ENCODE measurements around the gene FZD7.

Gene FZD7

DNA sequence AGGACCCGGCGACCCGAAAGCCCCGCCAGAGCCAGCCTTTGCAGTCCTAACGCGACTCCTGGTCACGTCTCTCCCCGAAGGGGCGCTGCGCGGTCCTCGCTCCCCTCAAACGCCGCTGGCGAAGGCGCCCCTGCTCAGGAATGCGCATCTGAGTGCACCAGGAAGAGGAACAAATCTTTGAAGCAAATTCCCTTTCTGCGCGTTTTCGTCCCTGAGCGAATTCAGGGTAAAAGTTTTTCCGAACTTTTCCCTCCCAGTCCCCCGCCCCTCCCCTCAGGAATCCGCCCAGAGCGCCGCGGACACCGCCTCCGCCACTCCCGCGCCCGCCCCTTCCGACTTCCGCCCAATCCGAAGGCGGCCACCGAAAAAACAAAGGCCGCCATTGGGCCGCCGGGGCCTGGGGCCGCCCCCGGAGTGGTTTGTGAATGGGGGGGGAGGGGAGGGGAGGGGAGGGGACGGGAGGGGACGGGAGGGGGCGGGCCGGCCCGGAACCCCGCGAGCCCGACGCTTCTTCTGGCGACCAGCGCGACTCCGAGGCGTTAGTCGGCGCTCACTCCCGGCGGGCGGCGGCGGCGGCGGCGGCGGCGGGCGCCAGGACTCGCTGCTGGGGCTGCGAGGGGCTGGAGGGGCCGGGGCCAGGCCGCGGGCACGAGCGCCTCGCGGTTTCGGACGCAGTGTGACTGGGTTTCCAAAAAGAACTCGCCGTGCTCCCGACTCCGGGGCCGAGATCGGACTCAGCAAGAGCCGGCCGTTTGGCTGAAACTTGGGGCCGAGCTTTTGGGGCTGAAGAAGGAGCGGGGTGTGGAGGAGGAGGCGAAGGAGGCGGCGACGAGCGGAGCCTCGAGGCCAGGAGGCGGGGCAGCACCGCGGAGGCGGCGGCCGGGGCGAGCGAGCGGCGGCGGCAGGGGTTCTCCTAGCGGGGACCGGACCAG is at the start of gene FZD7:
TSS of gene FZD7 (plus strand) at position 539 of the 932 bp plus-strand sequence. CDS start 793 bp downstream, outside the sequence.
- TF ChIP-seq, protein P1, sequence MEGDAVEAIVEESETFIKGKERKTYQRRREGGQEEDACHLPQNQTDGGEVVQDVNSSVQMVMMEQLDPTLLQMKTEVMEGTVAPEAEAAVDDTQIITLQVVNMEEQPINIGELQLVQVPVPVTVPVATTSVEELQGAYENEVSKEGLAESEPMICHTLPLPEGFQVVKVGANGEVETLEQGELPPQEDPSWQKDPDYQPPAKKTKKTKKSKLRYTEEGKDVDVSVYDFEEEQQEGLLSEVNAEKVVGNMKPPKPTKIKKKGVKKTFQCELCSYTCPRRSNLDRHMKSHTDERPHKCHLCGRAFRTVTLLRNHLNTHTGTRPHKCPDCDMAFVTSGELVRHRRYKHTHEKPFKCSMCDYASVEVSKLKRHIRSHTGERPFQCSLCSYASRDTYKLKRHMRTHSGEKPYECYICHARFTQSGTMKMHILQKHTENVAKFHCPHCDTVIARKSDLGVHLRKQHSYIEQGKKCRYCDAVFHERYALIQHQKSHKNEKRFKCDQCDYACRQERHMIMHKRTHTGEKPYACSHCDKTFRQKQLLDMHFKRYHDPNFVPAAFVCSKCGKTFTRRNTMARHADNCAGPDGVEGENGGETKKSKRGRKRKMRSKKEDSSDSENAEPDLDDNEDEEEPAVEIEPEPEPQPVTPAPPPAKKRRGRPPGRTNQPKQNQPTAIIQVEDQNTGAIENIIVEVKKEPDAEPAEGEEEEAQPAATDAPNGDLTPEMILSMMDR (IDR thresholded peaks at IDR 0.05) = peak; percentile 13; the same call in 1 of the 2 replicates

DNA sequence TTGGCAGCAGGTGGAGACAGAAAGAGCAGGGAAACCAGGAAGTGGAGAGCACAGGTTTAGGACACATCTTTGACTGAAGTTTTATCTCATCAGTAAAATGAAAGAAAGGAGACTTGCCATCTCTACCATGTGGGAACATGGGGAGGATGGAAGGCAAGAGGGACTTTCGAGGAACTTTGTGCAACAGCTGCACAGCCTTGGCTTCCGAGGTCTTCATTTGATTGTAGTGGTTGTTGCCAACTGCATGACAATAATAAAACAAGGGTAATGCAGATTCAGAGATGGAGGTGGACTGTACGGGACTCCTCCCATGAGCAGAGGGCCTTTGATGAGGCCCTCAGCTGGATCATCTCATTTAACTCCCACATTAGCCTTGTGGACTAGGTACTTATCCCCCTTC is 49.3 kb upstream of the FZD7 start:
- TF ChIP-seq, protein P1 (IDR thresholded peaks at IDR 0.05) = no peak

DNA sequence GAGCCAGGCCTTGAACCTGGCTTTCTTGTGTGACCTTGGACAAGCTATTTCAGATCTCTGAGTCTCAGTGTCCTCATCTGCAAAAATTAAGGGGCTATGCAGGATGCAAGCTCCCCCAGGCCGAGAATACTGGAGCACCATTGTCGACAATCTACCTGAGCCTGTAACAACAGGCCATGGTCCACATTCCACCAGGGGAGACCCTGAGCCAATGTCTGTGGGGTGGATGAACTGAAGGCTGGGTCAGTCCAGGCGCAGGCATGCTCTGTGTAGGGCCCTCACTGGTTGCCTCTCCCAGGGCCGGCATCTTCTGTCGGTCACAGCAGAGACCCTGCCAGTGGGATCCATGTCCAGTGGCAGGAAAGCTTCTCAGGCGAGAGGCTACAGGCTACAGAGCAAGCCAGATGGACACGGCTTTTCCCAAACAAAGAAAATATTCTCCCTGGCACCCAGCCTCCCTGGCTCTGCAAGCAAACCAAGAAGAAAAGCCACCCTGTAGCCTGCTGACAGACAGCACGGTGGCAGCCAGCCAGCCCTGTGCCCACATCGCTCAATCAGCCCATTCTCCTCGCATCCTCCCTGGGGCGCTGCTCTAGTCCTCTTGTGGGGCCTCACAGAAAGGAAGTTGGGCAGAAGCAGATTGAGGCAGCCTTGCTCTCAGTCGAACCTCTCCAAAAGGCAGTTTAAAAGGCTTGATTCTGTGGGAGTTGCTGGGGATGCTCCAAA is 48.7 kb upstream of the FZD7 start:
- TF ChIP-seq, protein P1 (IDR thresholded peaks at IDR 0.05) = no peak

DNA sequence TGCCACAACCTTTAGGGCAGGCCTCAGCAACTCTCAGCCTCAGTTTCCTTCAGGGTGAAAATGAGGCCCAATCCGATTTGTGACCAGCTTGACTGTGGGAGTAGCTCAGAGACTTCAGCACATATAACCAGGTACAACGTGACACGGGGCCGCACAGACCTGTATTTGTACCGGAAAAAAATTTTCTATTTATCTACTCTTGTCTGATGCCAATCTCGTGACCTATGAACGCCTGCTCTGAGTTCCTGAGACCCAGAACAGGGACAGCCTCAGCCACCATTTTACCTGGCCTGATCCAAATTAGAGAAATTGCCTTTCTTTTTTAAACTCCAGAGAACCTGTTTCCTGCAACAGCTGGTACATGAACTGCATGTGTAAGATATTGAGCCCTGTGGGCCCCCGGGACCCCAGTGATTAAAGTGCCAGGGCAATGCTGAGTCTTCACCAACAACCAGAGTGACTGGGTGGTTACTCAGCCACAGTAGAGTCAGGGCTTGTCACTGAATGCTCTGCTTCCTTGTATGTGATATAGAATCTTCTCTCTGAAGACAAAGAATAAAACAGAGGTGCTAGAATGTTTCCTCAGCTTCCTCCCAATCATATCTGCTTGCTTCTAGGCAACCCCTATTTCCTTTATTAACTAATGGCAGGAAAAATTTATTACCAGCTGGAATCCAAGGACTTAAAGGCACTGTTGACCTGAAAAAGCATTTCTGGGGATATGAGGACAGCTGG is 47.8 kb upstream of the FZD7 start:
- TF ChIP-seq, protein P1 (IDR thresholded peaks at IDR 0.05) = no peak

DNA sequence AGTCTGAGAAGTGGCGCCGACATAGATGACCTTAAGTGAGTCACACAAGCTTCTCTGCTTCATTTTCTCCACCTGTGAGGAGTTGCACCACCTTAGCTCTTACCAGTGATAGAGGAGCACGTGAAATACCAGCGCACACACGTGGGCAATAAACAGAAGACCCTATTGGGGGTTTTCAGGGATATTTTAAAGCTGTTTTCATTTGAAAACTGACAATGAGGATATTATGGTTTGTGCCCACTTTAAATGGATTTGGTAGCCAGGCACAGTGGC is 47.3 kb upstream of the FZD7 start:
- TF ChIP-seq, protein P1 (IDR thresholded peaks at IDR 0.05) = no peak

DNA sequence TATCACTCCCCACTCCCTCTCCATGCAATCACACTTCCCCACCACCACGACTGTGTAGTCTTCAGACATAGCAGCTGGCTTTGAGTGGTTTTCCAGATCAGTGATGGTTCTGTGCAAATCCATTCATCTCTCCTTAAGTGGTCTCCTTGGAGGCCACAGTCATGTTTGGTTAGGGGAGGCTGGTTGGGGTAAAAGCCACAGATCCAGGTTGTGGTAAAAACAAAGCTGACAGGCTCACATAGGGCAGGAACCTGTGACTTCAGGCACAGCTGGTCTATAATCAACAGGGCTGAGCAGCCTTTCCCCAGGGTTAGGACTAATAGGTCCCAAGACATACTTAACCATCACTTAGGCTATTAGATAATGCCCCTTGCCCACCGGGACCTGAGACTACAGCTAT is 46.2 kb upstream of the FZD7 start:
- TF ChIP-seq, protein P1 (IDR thresholded peaks at IDR 0.05) = no peak

DNA sequence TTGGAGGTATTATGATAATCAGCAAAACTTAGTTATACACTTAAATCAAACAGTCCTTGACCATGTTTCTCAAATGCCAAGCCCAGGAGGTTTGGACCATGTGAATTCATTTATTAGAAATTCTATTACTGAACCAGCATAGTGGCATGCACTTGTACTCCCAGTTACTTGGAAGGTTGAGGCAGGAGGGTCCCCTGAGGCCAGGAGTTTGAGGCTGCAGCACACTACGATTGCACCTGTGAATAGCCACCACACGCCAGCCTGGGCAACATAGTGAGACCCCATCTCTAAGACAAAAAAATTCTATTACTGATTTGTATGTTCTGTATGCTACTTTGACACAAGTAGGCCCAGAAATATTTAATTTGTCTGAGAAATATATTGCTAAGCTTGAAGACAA is 43.6 kb upstream of the FZD7 start:
- TF ChIP-seq, protein P1 (IDR thresholded peaks at IDR 0.05) = no peak
